OCI-LY7 (cell line): ENCODE data around the gene KCNN3. TPM values are rescaled to one million over a fixed set of nuclear protein-coding genes. Genes with fewer than 3 reads are reported as not detected.

Experiments used
- BruUV-seq: library from RNA; stranded (reverse); fragments of 400-500 nt; replicated peaks from 2 replicates; lab custom pipeline; 2021; lab: Mats Ljungman, UMichigan
- CTCF ChIA-PET: fragments of 300-600 bp; sonication (Branson Sonifier 250); formaldehyde crosslinking; loops from one replicate; lab custom pipeline; 2022; ENCODE audit warnings: antibody characterized with exemption; ENCODE audit not compliant: unreplicated experiment; lab: Charles Lee
- POLR2A ChIA-PET: fragments of 300-600 bp; sonication (Branson Sonifier 250); formaldehyde crosslinking; loops from one replicate; lab custom pipeline; 2022; ENCODE audit warnings: antibody characterized with exemption; lab: Charles Lee
- DNase-seq: peaks from one replicate; pipeline ENCODE4 v3.0.0-alpha.2; 2015; ENCODE audit warnings: low spot score
- H2AFZ ChIP-seq: fragments of 200-600 bp; sonication (generic), shearing (Covaris generic); 2 replicates; pipeline ENCODE4 v1.6.1; 2014; ENCODE audit warnings: mild to moderate bottlenecking, antibody characterized with exemption, low read length, moderate library complexity
- H3K27ac ChIP-seq: fragments of 200-600 bp; sonication (generic); 2 replicates; pipeline ENCODE4 v1.5.1; 2014; ENCODE audit warnings: mixed run types, low read depth, mild to moderate bottlenecking, moderate library complexity, low read length, inconsistent platforms; ENCODE audit not compliant: poor library complexity, severe bottlenecking
- H3K36me3 ChIP-seq: fragments of 200-600 bp; sonication (generic); 2 replicates; pipeline ENCODE4 v1.6.1; 2014; ENCODE audit warnings: mild to moderate bottlenecking, antibody characterized with exemption, low read length, moderate library complexity, mixed read lengths; ENCODE audit not compliant: insufficient read depth
- H3K4me1 ChIP-seq: fragments of 200-600 bp; sonication (generic); 2 replicates; pipeline ENCODE4 v1.5.1; 2014; ENCODE audit warnings: mild to moderate bottlenecking, low read length; ENCODE audit not compliant: insufficient read depth, poor library complexity, severe bottlenecking
- H3K4me2 ChIP-seq: fragments of 200-600 bp; sonication (generic); 2 replicates; pipeline ENCODE4 v1.6.1; 2014; ENCODE audit warnings: mild to moderate bottlenecking, low read length
- H3K4me3 ChIP-seq: fragments of 200-600 bp; sonication (generic); 2 replicates; pipeline ENCODE4 v1.5.1; 2014; ENCODE audit warnings: mild to moderate bottlenecking, low read depth, low read length; ENCODE audit not compliant: poor library complexity, severe bottlenecking
- H3K79me2 ChIP-seq: fragments of 200-600 bp; sonication (generic); 2 replicates; pipeline ENCODE4 v1.6.1; 2016; ENCODE audit warnings: low read depth, mild to moderate bottlenecking, low read length, moderate library complexity, mixed read lengths; ENCODE audit not compliant: insufficient read depth
- H3K9me2 ChIP-seq: fragments of 200-600 bp; sonication (generic); 2 replicates; pipeline ENCODE4 v1.6.1; 2016; ENCODE audit warnings: mild to moderate bottlenecking, low read length, mixed read lengths; ENCODE audit not compliant: insufficient read depth
- H3K9me3 ChIP-seq: fragments of 200-600 bp; sonication (generic); 2 replicates; pipeline ENCODE4 v1.6.1; 2014; ENCODE audit warnings: mild to moderate bottlenecking, mixed run types, low read length, mixed read lengths
- H4K20me1 ChIP-seq: fragments of 200-600 bp; sonication (generic); 2 replicates; pipeline ENCODE4 v1.6.1; 2014; ENCODE audit warnings: mild to moderate bottlenecking, antibody characterized with exemption, low read length, moderate library complexity, mixed read lengths; ENCODE audit not compliant: insufficient read depth
- CTCF ChIP-seq: fragments of 200-600 bp; sonication (generic); conservative IDR thresholded peaks from 2 replicates; pipeline ENCODE4 v1.5.1; 2014; ENCODE audit warnings: mild to moderate bottlenecking, antibody characterized with exemption, low read length, moderate library complexity, mixed read lengths
- EZH2phosphoT487 ChIP-seq: fragments of 200-600 bp; sonication (generic); IDR thresholded peaks from 2 replicates; pipeline ENCODE4 v1.6.1; 2018; ENCODE audit warnings: low read depth, borderline replicate concordance, mild to moderate bottlenecking, mixed run types, antibody characterized with exemption, low read length, moderate library complexity, mixed read lengths
- intact Hi-C: fragments of 100-400 bp; cut with micrococcal nuclease; formaldehyde crosslinking; loops from one replicate; pipeline ENCODE4 v1.10.0; 2022; ENCODE audit not compliant: unreplicated experiment
- total RNA-seq, 2 experiments: library from RNA; depleted of rRNA in 1 of 2; stranded (reverse); fragments of >200 nt in 1 of 2; shearing (Covaris generic) in 1 of 2; gene quantifications; 2 replicates each; pipeline ENCODE4 v1.2.3, GENCODE V29; 2014 to 2022

KCNN3 gene
- total RNA-seq, 2 experiments from 2014 or later = 14.8 to 50.8 TPM

- Histone ChIP-seq H3K4me1 (peaks cover 37% of the 10 kb centered on the region), H3K4me3 (no peak overlapping the region), H3K9me3 (no peaks in the 10 kb centered on the region), H3K36me3 (peaks cover 16% of the 10 kb centered on the region; the same call in 1 of the 2 replicates), H3K9me2 (no peaks in the 10 kb centered on the region), H3K79me2 (peaks cover 10% of the 10 kb centered on the region; the same call in 1 of the 2 replicates), H2AFZ (no peak overlapping the region), H3K4me2 (no peak overlapping the region), H3K27ac (no peak overlapping the region), H4K20me1 (peaks cover 6% of the 10 kb centered on the region; the same call in 1 of the 2 replicates)
- no TSS peak for BruUV-seq
- TF ChIP-seq CTCF (no peak), EZH2phosphoT487 (no peak)
- ChIA-PET CTCF (no interaction called here), POLR2A (no interaction called here)
- intact Hi-C loops = no loop called here
- no peak for DNase-seq
Measured at GRCh38 chr1:154846565-154847442, 23.3 kb downstream of the KCNN3 start.

GRCh38 chr1:154845879-154846278 lies 24.2 kb downstream of the KCNN3 start:
- peaks cover 6% of the 10 kb centered on the region; the same call in 1 of the 2 replicates for H4K20me1 ChIP-seq
- no peak overlapping the region for H2AFZ ChIP-seq
- no peaks in the 10 kb centered on the region for H3K9me3 ChIP-seq
- TF ChIP-seq EZH2phosphoT487 (no peak), CTCF (no peak)
- H3K79me2 ChIP-seq = peaks cover 3% of the 10 kb centered on the region; the same call in 1 of the 2 replicates
- no peak overlapping the region for H3K4me3 ChIP-seq
- peaks cover 14% of the 10 kb centered on the region; the same call in 1 of the 2 replicates for H3K36me3 ChIP-seq
- CTCF ChIA-PET = no interaction called here
- POLR2A ChIA-PET = no interaction called here
- intact Hi-C loops = no loop called here
- no peak overlapping the region for H3K4me2 ChIP-seq
- BruUV-seq = no TSS peak
- H3K27ac ChIP-seq = no peak overlapping the region
- peaks cover 46% of the 10 kb centered on the region for H3K4me1 ChIP-seq
- DNase-seq = no peak
- H3K9me2 ChIP-seq = no peaks in the 10 kb centered on the region

GRCh38 chr1:154845174-154845573 lies 24.9 kb downstream of the KCNN3 start:
- no peaks in the 10 kb centered on the region for H3K9me2 ChIP-seq
- no peak overlapping the region for H2AFZ ChIP-seq
- H3K27ac ChIP-seq = no peak overlapping the region
- BruUV-seq = no TSS peak
- peaks cover 3% of the 10 kb centered on the region; the same call in 1 of the 2 replicates for H3K79me2 ChIP-seq
- no peak for DNase-seq
- peaks cover 10% of the 10 kb centered on the region; the same call in 1 of the 2 replicates for H3K36me3 ChIP-seq
- intact Hi-C loops = no loop called here
- POLR2A ChIA-PET = no interaction called here
- peaks cover 6% of the 10 kb centered on the region; the same call in 1 of the 2 replicates for H4K20me1 ChIP-seq
- H3K4me2 ChIP-seq = no peak overlapping the region
- peaks cover 53% of the 10 kb centered on the region for H3K4me1 ChIP-seq
- TF ChIP-seq CTCF (no peak), EZH2phosphoT487 (no peak)
- CTCF ChIA-PET = no interaction called here
- H3K4me3 ChIP-seq = no peak overlapping the region
- no peaks in the 10 kb centered on the region for H3K9me3 ChIP-seq
